ENCODE measurements around the gene KRTCAP2.

GRCh38 chr1:155173478-155174323 lies 597 bp upstream of the KRTCAP2 start, which contains the start of gene TRIM46:
- no peak for TF ChIP-seq CTCF (IDR thresholded peaks at IDR 0.05; ENCODE audit: low read depth, low read length, missing input control)
- no peak for TF ChIP-seq ZBTB33 (IDR thresholded peaks at IDR 0.05)
- no peak for TF ChIP-seq YY1 (IDR thresholded peaks at IDR 0.05)
- TF ChIP-seq TAF1 (conservative IDR thresholded peaks at IDR 0.05): no peak
- no peak for TF ChIP-seq MAX (IDR thresholded peaks at IDR 0.05)
- no peak for TF ChIP-seq ATF3 (IDR thresholded peaks at IDR 0.05)
- no peak for TF ChIP-seq REST (IDR thresholded peaks at IDR 0.05)
